PC-9 (cell line): ENCODE measurements around the gene CTDSP2.

Experiments
- EZH2 ChIP-seq: fragments of 200-600 bp; sonication (generic); IDR thresholded peaks from 2 replicates; pipeline ENCODE4 v1.8.0; 2017; ENCODE audit warnings: antibody characterized with exemption, low read depth
- TF ChIP-seq, protein P1 (sequence below): fragments of 200-600 bp; sonication (generic); conservative IDR thresholded peaks from 2 replicates; pipeline ENCODE4 v1.6.1; 2017; ENCODE audit warnings: mixed run types, antibody characterized with exemption, mild to moderate bottlenecking, moderate library complexity

- TF ChIP-seq, protein P1, sequence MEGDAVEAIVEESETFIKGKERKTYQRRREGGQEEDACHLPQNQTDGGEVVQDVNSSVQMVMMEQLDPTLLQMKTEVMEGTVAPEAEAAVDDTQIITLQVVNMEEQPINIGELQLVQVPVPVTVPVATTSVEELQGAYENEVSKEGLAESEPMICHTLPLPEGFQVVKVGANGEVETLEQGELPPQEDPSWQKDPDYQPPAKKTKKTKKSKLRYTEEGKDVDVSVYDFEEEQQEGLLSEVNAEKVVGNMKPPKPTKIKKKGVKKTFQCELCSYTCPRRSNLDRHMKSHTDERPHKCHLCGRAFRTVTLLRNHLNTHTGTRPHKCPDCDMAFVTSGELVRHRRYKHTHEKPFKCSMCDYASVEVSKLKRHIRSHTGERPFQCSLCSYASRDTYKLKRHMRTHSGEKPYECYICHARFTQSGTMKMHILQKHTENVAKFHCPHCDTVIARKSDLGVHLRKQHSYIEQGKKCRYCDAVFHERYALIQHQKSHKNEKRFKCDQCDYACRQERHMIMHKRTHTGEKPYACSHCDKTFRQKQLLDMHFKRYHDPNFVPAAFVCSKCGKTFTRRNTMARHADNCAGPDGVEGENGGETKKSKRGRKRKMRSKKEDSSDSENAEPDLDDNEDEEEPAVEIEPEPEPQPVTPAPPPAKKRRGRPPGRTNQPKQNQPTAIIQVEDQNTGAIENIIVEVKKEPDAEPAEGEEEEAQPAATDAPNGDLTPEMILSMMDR: peak; percentile 83
- no peak for TF ChIP-seq EZH2
These were observed 43.1 kb downstream of the CTDSP2 start for GRCh38 chr12:57803319-57803893.
